NT2/D1 (cell line): ENCODE measurements around the gene FOXJ2.
"Not testable (repeated sequence)": the region's sequence is repeated elsewhere in the genome, so short reads cannot be mapped to it uniquely, and the experiment has no call there.

Experiments used
- DNase-seq: peaks from one replicate; pipeline ENCODE4 v3.0.0-alpha.2; 2011; ENCODE audit warnings: low read depth, low spot score
- H3K27me3 ChIP-seq: 2 replicates; pipeline ENCODE4 v1.6.0; 2011; ENCODE audit warnings: mild to moderate bottlenecking; ENCODE audit not compliant: insufficient read length, insufficient read depth
- H3K36me3 ChIP-seq: 2 replicates; pipeline ENCODE4 v1.6.1; 2011; ENCODE audit warnings: mild to moderate bottlenecking, low read length, mixed read lengths; ENCODE audit not compliant: insufficient read depth, insufficient read length
- H3K4me1 ChIP-seq: 2 replicates; pipeline ENCODE4 v1.5.1; 2011; ENCODE audit not compliant: insufficient read depth, insufficient read length
- H3K4me3 ChIP-seq: 2 replicates; pipeline ENCODE4 v1.5.1; 2011; ENCODE audit warnings: low read depth; ENCODE audit not compliant: insufficient read length
- H3K9ac ChIP-seq: 2 replicates; pipeline ENCODE4 v1.6.0; 2011; ENCODE audit warnings: low read depth; ENCODE audit not compliant: insufficient read length
- H3K9me3 ChIP-seq: 2 replicates; pipeline ENCODE4 v1.5.1; 2011; ENCODE audit warnings: mild to moderate bottlenecking, low read length; ENCODE audit not compliant: insufficient read depth
- SUZ12 ChIP-seq: IDR thresholded peaks from 2 replicates; pipeline ENCODE4 v1.6.1; 2011; ENCODE audit not compliant: insufficient read length, insufficient read depth; ENCODE audit errors: extremely low read depth
- YY1 ChIP-seq: IDR thresholded peaks from 2 replicates; pipeline ENCODE4 v1.6.1; 2011; ENCODE audit not compliant: insufficient read length, insufficient read depth
- ZNF274 ChIP-seq: IDR thresholded peaks from 2 replicates; pipeline ENCODE4 v1.6.1; 2011; ENCODE audit warnings: mild to moderate bottlenecking, low read depth, low read length

The FOXJ2 gene

GRCh38 chr12:8087666-8088065 is 55.1 kb downstream of the FOXJ2 start:
- no peak for DNase-seq
- Histone ChIP-seq H3K9me3 (no peaks in the 10 kb centered on the region), H3K36me3 (peaks cover 55% of the 10 kb centered on the region), H3K4me3 (no peak overlapping the region), H3K4me1 (no peaks in the 10 kb centered on the region), H3K9ac (no peak overlapping the region), H3K27me3 (no peaks in the 10 kb centered on the region)
- TF ChIP-seq ZNF274 (no peak), SUZ12 (no peak), YY1 (no peak)

GRCh38 chr12:8088574-8088973 is 56.1 kb downstream of the FOXJ2 start:
- Histone ChIP-seq H3K27me3 (no peaks in the 10 kb centered on the region), H3K9ac (no peak overlapping the region)

GRCh38 chr12:8089277-8089676 is 56.8 kb downstream of the FOXJ2 start:
- not testable (repeated sequence) for H3K27me3 ChIP-seq, H3K9me3 ChIP-seq, H3K4me1 ChIP-seq, H3K4me3 ChIP-seq, H3K9ac ChIP-seq, DNase-seq
- H3K36me3 ChIP-seq: peaks cover 67% of the 10 kb centered on the region

More at GRCh38 chr12:8088574-8088973, 56.1 kb downstream of the FOXJ2 start:
- DNase-seq: no peak
- no peak for TF ChIP-seq SUZ12
- TF ChIP-seq ZNF274: no peak
- no peak for TF ChIP-seq YY1
- Histone ChIP-seq H3K4me1 (no peaks in the 10 kb centered on the region), H3K9me3 (no peaks in the 10 kb centered on the region), H3K4me3 (no peak overlapping the region), H3K36me3 (peaks cover 62% of the 10 kb centered on the region)

- no peaks in the 10 kb centered on the region for H3K4me1 ChIP-seq
- TF ChIP-seq SUZ12: no peak
- TF ChIP-seq YY1: no peak
- TF ChIP-seq ZNF274: no peak
- peaks cover 72% of the 10 kb centered on the region for H3K36me3 ChIP-seq
- no peaks in the 10 kb centered on the region for H3K27me3 ChIP-seq
- no peak overlapping the region for H3K9ac ChIP-seq
- H3K9me3 ChIP-seq: no peaks in the 10 kb centered on the region
- H3K4me3 ChIP-seq: no peak overlapping the region
- DNase-seq: no peak
These were observed 57.2 kb downstream of the FOXJ2 start for GRCh38 chr12:8089716-8090115.

GRCh38 chr12:8093291-8093690 is 60.8 kb downstream of the FOXJ2 start:
- no peaks in the 10 kb centered on the region for H3K27me3 ChIP-seq
- H3K9ac ChIP-seq: no peak overlapping the region
- no peak for DNase-seq
- H3K9me3 ChIP-seq: no peaks in the 10 kb centered on the region
- H3K4me1 ChIP-seq: no peaks in the 10 kb centered on the region
- TF ChIP-seq SUZ12: no peak
- no peak for TF ChIP-seq ZNF274
- TF ChIP-seq YY1: no peak
- H3K4me3 ChIP-seq: no peak overlapping the region
- H3K36me3 ChIP-seq: peaks cover 87% of the 10 kb centered on the region

GRCh38 chr12:8096281-8096915 is 63.9 kb downstream of the FOXJ2 start:
- TF ChIP-seq YY1: no peak
- no peak for TF ChIP-seq ZNF274
- Histone ChIP-seq H3K9me3 (no peaks in the 10 kb centered on the region), H3K4me1 (no peaks in the 10 kb centered on the region), H3K36me3 (peaks cover 63% of the 10 kb centered on the region), H3K9ac (no peak overlapping the region), H3K4me3 (no peak overlapping the region), H3K27me3 (no peaks in the 10 kb centered on the region)
- no peak for DNase-seq

- DNase-seq: no peak
- Histone ChIP-seq H3K27me3 (no peaks in the 10 kb centered on the region), H3K36me3 (peaks cover 35% of the 10 kb centered on the region), H3K4me1 (no peaks in the 10 kb centered on the region), H3K9ac (no peak overlapping the region), H3K9me3 (peaks cover 4% of the 10 kb centered on the region), H3K4me3 (no peak overlapping the region)
- no peak for TF ChIP-seq SUZ12
- TF ChIP-seq ZNF274: no peak
- TF ChIP-seq YY1: no peak
These were observed 66.7 kb downstream of the FOXJ2 start for GRCh38 chr12:8099235-8099634.
